ENCODE data around the gene PRRC2B. TPM values are rescaled to one million over a fixed set of nuclear protein-coding genes. Genes with fewer than 3 reads are reported as not detected.

Gene PRRC2B
- total RNA-seq, 1 experiment from 2014 or later = 41.1 TPM

GRCh38 chr9:131490514-131490913, 96.6 kb downstream of the PRRC2B start:
- H3K27me3 ChIP-seq (replicated peaks) = no peaks in the 10 kb centered on the region
- H3K9me3 ChIP-seq (replicated peaks) = no peaks in the 10 kb centered on the region
- no peak overlapping the region for H3K4me3 ChIP-seq
- no peaks in the 10 kb centered on the region for H3K4me1 ChIP-seq (replicated peaks)
- H3K27ac ChIP-seq = no peak overlapping the region
- DNase-seq (ENCODE audit: low read depth in 1 of 2, low spot score in 2 of 2) = no peak
- peaks cover 98% of the 10 kb centered on the region for H3K36me3 ChIP-seq

DNA sequence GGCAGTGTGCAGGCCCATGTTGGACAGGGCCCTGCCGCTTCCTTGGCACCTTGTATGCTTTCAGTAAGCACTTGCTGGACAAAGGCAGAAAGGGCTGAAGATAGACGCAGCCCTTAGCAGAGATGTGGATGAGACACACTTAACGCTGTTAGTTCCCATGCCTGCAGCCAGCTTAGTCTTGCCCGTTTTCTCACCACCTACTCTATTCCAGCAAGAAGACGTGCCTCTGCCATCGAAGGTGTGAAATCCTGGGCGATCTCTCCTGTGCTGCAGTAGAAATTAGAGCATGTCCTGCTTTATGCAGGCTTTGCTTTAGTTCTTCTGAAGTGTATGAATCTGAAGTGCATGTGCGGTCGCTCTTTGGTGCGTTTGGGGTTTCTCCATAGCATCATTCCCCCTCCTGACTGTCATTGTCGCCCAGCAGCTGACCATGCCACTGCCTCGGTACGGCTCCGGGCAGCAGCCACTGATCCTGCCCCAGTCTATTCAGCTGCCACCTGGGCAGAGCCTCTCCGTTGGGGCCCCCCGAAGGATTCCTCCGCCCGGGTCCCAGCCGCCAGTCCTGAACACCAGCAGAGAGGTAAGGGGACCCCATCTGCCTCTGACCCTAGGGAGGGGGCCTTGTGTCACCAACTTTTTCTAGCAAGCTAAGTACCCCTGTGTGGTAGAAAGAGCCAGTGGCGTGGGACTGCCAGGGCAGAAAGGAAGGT, 97.3 kb downstream of the PRRC2B start:
- no peaks in the 10 kb centered on the region for H3K27me3 ChIP-seq (replicated peaks)
- no peak for DNase-seq (ENCODE audit: low read depth in 1 of 2, low spot score in 2 of 2)
- H3K9me3 ChIP-seq (replicated peaks) = no peaks in the 10 kb centered on the region
- H3K36me3 ChIP-seq = peaks cover 98% of the 10 kb centered on the region
- H3K4me1 ChIP-seq (replicated peaks) = no peaks in the 10 kb centered on the region
- H3K27ac ChIP-seq = no peak overlapping the region
- no peak overlapping the region for H3K4me3 ChIP-seq

GRCh38 chr9:131492070-131492469, 98.2 kb downstream of the PRRC2B start:
- no peak for DNase-seq (ENCODE audit: low read depth in 1 of 2, low spot score in 2 of 2)
- Histone ChIP-seq H3K36me3 (peaks cover 98% of the 10 kb centered on the region), H3K27me3 (replicated peaks) (no peaks in the 10 kb centered on the region), H3K9me3 (replicated peaks) (no peaks in the 10 kb centered on the region), H3K27ac (no peak overlapping the region), H3K4me1 (replicated peaks) (no peaks in the 10 kb centered on the region), H3K4me3 (no peak overlapping the region)

DNA sequence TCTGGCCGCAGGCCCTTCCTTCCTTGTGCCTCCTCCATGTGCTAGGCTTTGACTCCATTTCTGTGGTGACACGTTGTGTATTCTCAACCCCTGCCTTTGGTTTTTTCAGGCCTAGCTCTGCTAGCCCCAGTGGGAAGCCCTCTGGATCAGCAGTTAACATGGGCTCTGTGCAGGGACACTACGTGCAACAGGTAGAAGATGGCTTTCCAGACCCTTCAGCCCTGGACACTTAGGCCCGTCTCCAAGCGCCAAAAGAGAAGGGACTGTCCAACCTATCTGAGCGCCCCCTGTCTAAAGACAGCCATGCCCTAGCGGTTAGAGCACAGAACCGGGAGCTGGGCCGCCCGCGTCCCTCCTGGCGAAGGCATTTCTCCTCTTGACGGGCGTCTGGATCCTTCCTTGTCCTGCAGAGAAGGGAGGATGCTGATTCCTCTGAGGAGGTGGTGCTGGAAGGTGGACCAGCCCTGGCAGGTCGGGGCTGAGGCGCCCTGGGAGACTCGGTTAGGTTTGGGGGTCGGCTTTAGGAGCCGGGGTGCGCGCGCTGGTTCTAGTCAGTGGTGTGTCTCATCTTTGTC, 100.5 kb downstream of the PRRC2B start:
- no peaks in the 10 kb centered on the region for H3K9me3 ChIP-seq (replicated peaks)
- DNase-seq (ENCODE audit: low read depth in 1 of 2, low spot score in 2 of 2) = no peak
- H3K4me3 ChIP-seq = no peak overlapping the region
- H3K4me1 ChIP-seq (replicated peaks) = no peaks in the 10 kb centered on the region
- no peak overlapping the region for H3K27ac ChIP-seq
- H3K27me3 ChIP-seq (replicated peaks) = no peaks in the 10 kb centered on the region
- H3K36me3 ChIP-seq = peaks cover 100% of the 10 kb centered on the region

DNA sequence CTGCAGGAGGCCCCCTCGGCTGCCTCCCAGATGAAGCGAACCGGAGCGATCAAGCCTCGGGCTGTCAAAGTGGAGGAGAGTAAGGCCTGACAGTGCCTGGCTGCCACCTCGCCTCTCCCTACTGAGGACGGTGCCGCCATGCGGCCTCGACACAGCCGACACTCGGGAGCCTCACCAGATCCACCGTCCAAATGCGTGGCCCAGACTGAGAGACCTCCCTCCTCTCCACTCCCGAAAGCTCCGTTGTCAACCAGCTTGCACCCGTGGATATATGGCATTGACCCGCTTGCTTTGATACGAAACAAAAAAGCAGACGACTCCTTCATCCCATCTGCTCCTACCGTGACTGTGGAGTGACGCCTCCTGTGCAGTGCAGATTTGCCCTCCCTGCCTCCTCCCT, 101.9 kb downstream of the PRRC2B start:
- H3K4me1 ChIP-seq (replicated peaks) = no peaks in the 10 kb centered on the region
- peaks cover 99% of the 10 kb centered on the region for H3K36me3 ChIP-seq
- H3K4me3 ChIP-seq = no peak overlapping the region
- H3K27me3 ChIP-seq (replicated peaks) = no peaks in the 10 kb centered on the region
- no peak overlapping the region for H3K27ac ChIP-seq
- no peaks in the 10 kb centered on the region for H3K9me3 ChIP-seq (replicated peaks)
- no peak for DNase-seq (ENCODE audit: low read depth in 1 of 2, low spot score in 2 of 2)

DNA sequence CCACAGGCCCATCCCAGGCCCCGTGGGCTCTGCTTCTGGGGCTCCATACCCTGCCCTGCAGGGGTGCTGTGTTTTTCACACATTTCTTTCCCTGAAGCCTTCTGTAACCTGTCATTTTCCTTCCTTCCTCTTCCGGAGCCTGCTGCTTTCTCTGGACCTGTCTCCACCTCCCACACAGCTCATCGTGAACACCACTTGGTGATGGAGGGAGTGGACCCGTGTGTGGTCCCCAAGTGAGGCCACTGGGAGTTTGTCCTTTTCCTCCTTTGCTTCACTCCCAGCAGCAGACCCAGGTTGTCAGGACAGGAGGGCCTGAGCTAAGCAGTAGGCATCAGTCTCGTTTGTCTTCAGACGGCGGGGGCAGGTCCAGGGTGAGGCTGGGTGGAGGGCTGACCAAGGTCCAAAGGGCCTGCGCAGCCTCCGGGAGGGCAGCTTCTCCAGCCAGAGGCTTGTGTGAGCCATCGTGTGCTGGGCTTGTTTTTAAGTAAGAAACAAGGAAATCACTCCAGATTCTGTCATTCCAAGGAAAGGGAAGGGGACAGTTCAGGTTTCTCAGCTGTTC, 103.0 kb downstream of the PRRC2B start:
- no peak for DNase-seq (ENCODE audit: low read depth in 1 of 2, low spot score in 2 of 2)
- H3K4me3 ChIP-seq = no peak overlapping the region
- H3K9me3 ChIP-seq (replicated peaks) = no peaks in the 10 kb centered on the region
- H3K27ac ChIP-seq = no peak overlapping the region
- no peaks in the 10 kb centered on the region for H3K27me3 ChIP-seq (replicated peaks)
- peaks cover under 1% of the 10 kb centered on the region for H3K4me1 ChIP-seq (replicated peaks)
- H3K36me3 ChIP-seq = peaks cover 87% of the 10 kb centered on the region

GRCh38 chr9:131499254-131499767, 105.4 kb downstream of the PRRC2B start:
- Histone ChIP-seq H3K27ac (no peak overlapping the region), H3K36me3 (peaks cover 66% of the 10 kb centered on the region)

GRCh38 chr9:131500377-131500776, 106.5 kb downstream of the PRRC2B start:
- no peak overlapping the region for H3K4me3 ChIP-seq
- peaks cover 55% of the 10 kb centered on the region for H3K36me3 ChIP-seq
- no peaks in the 10 kb centered on the region for H3K9me3 ChIP-seq (replicated peaks)
- H3K27ac ChIP-seq = no peak overlapping the region
- no peaks in the 10 kb centered on the region for H3K27me3 ChIP-seq (replicated peaks)
- peaks cover 18% of the 10 kb centered on the region for H3K4me1 ChIP-seq (replicated peaks)
- no peak for DNase-seq (ENCODE audit: low read depth in 1 of 2, low spot score in 2 of 2)

More at GRCh38 chr9:131499254-131499767, 105.4 kb downstream of the PRRC2B start:
- Histone ChIP-seq H3K9me3 (replicated peaks) (no peaks in the 10 kb centered on the region), H3K4me1 (replicated peaks) (peaks cover 18% of the 10 kb centered on the region), H3K27me3 (replicated peaks) (no peaks in the 10 kb centered on the region), H3K4me3 (no peak overlapping the region)
- no peak for DNase-seq (ENCODE audit: low read depth in 1 of 2, low spot score in 2 of 2)

- H3K27me3 ChIP-seq (replicated peaks) = no peaks in the 10 kb centered on the region
- H3K27ac ChIP-seq = no peak overlapping the region
- H3K36me3 ChIP-seq = peaks cover 49% of the 10 kb centered on the region
- H3K4me1 ChIP-seq (replicated peaks) = peaks cover 18% of the 10 kb centered on the region
- no peaks in the 10 kb centered on the region for H3K9me3 ChIP-seq (replicated peaks)
- no peak for DNase-seq (ENCODE audit: low read depth in 1 of 2, low spot score in 2 of 2)
- H3K4me3 ChIP-seq = no peak overlapping the region
Measured at GRCh38 chr9:131500939-131501541, 107.2 kb downstream of the PRRC2B start.

DNA sequence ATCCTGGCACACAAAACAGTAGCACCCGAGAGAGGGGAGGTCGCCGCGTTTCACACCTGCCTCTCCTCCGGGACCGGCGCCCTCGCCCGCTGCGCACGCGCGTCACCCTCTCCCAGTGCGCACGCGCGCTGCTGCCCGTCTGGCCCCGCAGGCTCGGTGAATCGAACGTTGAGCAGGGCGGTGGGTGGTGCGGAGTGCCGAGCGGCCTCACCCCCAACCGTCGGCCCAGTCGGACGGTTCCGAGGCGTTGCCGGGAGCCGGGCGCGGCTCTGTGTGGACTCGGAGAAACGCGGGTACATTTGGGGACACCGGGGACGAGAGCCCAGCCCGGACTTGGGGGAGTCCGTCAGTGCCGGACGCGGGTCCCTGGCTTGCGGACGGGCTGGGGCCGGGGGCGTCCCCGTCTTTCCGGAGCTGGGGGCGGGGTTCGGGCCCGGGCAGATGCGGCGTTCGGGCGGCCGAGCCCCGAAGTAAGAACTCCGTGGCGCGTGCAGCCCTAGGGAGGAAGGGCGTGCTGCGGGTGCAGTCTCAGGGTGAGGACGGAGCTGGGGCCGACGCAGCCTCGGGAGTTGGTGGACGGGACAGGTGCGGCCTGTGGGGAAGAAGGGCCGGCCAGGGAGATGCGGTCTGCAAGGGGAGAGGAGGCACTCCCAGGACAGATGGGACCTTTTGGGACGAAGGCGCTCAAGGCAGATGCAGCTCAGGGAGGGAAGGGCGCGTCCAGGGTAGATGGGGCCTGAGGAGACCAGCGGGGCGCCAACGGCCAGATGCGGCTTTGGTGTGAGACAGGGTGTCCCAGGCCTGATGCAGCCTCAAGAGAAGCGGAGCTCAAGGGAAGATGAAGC, 109.1 kb downstream of the PRRC2B start, which contains the start of gene POMT1:
Gene POMT1, plus strand, starts transcription at position 138 of the 845 bp plus-strand sequence. CDS start 1,301 bp downstream, outside the sequence.
- Histone ChIP-seq H3K9me3 (replicated peaks) (no peaks in the 10 kb centered on the region), H3K27me3 (replicated peaks) (no peaks in the 10 kb centered on the region), H3K27ac (no peak within 1 kb of the TSS), H3K4me1 (replicated peaks) (peaks cover 18% of the 10 kb centered on the region), H3K4me3 (peak within 1 kb of the TSS; percentile 65), H3K36me3 (peaks cover 36% of the 10 kb centered on the region)
- DNase-seq (ENCODE audit: low read depth in 1 of 2, low spot score in 2 of 2) = peak; percentile 78 to 80

DNA sequence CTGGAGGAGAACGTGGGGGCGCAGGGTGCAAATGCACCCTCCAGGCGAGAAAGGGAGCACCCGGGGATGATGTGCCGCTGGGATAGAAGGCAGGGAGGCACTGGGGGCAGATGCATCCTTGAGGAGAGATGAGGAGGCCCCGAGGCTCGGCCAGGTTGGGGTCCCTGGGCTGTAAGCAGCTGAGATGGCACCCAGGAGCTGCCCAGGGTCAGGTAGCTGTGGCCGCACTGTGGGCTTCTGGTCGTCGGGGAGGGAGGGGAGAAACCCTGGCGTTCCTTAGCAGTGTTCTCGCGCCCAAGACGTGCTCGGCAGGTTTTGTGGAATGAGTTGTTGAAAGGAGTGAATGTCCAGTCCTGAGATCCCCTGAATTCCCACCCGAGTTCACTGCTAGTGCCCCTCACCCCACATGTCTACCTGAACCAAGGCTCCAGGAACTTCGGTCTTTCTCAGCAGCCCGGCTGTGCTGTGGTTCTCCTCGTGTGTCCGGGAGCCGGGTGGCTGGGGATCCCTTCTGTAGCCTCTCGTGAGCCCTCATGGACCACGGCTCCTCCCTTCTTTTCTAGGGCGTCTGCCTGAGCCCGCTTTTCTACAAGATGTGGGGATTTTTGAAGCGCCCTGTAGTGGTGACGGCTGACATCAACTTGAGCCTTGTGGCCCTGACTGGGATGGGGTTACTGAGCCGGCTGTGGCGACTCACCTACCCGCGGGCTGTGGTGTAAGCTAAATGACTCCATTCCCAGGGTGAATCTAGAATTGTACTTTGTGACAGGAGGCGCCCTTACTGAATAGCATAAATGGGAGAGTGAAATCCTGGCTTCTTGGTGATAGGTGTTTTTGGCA, 110.0 kb downstream of the PRRC2B start:
- Histone ChIP-seq H3K9me3 (replicated peaks) (no peaks in the 10 kb centered on the region), H3K4me1 (replicated peaks) (peaks cover 18% of the 10 kb centered on the region), H3K27me3 (replicated peaks) (no peaks in the 10 kb centered on the region), H3K27ac (no peak overlapping the region), H3K36me3 (peaks cover 30% of the 10 kb centered on the region), H3K4me3 (peak overlapping the region; percentile 65)
- no peak for DNase-seq (ENCODE audit: low read depth in 1 of 2, low spot score in 2 of 2)

DNA sequence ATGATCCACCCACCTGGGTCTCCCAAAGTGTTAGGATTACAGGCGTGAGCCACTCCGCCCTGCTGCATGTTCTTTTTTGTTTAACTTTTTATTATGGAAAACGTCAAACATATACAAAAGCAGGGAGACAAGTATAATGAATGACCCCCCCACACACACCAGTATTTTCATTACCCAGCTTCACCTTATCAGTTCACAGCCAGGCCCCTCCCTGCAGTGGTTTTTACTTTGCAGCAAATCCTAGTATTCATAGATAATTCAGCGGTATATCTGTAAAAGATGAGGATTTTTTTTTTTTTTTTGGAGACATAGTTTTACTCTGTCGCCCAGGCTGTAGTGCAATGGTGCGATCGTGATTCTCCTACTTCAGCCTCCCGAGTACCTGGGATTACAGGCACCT, 111.1 kb downstream of the PRRC2B start:
- Histone ChIP-seq H3K4me1 (replicated peaks) (peaks cover 18% of the 10 kb centered on the region), H3K36me3 (peaks cover 19% of the 10 kb centered on the region), H3K27me3 (replicated peaks) (no peaks in the 10 kb centered on the region), H3K27ac (no peak overlapping the region), H3K4me3 (no peak overlapping the region), H3K9me3 (replicated peaks) (no peaks in the 10 kb centered on the region)
- DNase-seq (ENCODE audit: low read depth in 1 of 2, low spot score in 2 of 2) = no peak
